HG02973 (cell line): ENCODE results near the gene PARP1.
A peak's percentile ranks its signal among the peaks of the same experiment; 100 is the strongest.

Experiments used
- ATAC-seq: cut with Tn5 transposase; IDR thresholded peaks from one replicate; pipeline ENCODE4 v1.9.1; 2021; ENCODE audit warnings: moderate library complexity; ENCODE audit not compliant: unreplicated experiment

PARP1 gene

DNA sequence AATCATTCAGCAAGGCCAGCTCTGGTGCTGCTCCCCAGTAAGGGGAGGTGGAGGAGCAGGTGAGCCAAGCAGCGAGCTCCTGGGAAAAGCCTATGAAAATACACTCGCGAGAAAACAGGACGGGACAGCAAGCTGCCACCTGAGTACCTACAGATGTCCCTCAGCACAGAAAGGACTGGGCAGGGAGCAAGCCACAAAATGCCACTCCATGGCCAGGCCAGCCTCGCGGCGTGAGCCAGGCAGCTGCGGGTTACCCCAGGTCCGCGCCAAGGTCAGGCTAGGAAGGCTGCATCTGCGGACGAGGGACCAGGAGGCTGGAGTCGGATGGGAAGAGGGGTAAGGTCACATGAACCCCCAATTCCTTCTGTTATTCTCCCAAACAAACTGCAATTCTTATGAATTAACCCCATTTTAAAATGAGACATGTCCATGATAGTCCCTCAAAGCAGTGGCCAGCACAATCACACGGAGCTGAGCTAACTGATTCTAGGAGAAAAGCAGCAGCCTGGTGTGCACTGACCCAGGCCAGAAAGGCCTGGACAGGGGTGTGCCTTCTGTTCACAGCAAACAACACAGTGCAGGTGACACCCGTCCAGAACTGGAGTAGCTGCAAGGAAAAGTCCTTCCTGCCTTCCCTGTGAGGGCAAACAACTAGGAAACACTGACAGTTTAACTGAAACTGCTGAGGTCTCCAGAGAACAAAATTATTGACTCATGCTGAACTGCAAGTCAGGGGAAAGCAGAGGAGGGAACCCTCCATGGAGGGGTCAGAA lies 26.5 kb downstream of the PARP1 start:
- no peak for ATAC-seq

DNA sequence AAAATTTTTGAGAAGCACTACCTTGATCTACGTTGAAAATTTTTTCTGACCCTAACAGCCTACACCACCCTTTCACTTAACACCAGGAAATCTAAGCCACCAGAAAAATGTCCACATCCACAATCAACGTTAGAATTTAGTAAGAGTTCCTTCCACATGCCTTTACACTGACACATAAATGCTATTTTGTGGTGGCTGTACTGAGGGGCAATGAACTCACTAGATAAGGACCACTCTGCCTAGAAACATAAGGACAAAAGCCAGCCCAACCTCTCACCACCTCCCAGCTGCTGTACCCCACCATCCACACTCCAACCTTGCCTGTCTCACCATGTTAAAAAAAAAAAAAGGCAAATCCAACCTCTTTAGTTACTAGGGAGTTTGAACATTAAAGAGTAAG lies 29.8 kb downstream of the PARP1 start:
- no peak for ATAC-seq

DNA sequence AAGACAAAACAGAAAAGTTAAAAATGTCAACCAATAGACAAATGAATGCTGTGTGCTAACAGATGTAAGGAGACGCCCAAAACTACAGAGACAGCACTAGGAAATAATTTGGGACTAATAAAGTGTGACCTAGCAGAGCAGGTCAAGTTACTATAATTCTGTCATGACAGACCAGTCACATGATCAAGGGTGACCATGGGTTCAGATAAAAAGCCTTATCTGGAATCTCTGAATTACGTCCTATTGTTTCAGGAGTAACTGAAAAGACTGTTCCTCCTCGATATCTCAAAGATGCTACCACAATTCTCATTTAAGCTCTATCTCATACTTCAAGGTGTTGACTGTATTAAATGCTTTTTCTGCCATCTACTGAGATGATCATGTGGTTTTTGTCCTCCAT lies 31.6 kb downstream of the PARP1 start:
- ATAC-seq: no peak

DNA sequence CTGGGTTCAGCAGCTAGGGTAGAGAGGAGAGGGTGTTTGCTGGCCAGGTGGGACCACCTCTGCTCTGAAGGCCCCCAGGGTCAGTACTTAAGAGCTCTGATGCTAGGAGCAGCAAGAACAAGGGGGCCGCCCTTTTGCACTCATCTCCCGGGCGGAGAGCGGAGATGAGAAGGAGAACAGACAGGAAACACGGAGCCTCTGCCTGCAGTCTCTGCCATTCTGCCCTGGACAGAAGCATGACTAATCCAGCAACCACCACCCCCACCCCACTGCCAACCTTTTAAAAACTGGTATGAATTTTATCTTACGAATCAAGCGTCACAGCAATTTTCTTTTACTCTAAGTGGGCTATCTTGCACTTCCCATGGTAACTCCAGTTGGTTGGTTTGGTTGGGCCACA lies 34.5 kb downstream of the PARP1 start:
- ATAC-seq: no peak

DNA sequence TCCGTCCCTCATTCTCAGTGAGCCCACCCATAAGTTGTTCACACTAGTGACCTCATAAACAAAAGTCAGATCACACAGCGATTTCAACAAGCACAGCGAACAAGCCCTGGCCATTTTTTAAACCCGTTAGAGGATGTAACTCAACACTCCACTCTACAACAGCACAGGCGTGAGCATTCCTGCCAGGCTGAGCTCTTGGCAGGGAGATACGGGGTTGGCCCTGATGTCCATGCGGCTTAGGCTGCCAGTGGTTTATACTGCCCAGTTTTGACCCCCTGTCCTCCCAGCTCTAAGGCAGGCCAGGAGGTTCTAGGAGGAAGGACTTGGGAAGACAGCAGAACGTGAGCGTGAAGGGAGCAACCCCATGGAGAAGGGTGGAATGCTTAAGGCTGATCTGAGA lies 35.0 kb downstream of the PARP1 start:
- no peak for ATAC-seq

DNA sequence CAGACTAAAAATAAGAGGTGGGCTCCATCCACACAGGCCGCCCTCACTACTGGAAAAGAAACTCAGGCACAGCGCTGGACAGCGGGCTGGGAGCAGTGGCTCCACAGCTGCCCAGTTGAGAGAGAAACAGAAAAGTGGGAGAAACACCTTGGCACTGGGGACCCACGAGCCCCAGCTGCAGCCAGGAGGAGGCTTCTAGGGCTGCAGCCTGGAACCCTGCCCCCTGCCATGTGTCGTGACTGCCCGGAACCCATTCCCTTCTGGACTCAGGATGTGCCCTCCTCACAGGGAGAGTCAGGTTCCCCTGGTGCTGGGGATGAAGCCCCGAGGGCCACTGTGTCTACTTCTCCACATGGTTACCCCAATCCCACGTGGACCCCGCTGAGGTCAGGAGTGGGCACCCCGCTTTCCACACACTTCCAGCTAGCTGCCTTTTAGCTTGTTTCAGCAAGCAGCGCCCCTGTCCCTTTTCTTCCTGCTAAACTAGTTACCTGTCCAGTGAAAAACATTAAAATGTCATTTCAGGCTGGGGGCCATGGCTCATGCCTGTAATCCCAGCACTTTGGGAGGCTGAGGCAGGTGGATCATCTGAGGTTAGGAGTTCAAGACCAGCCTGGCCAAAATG lies 35.9 kb downstream of the PARP1 start:
- ATAC-seq: no peak

DNA sequence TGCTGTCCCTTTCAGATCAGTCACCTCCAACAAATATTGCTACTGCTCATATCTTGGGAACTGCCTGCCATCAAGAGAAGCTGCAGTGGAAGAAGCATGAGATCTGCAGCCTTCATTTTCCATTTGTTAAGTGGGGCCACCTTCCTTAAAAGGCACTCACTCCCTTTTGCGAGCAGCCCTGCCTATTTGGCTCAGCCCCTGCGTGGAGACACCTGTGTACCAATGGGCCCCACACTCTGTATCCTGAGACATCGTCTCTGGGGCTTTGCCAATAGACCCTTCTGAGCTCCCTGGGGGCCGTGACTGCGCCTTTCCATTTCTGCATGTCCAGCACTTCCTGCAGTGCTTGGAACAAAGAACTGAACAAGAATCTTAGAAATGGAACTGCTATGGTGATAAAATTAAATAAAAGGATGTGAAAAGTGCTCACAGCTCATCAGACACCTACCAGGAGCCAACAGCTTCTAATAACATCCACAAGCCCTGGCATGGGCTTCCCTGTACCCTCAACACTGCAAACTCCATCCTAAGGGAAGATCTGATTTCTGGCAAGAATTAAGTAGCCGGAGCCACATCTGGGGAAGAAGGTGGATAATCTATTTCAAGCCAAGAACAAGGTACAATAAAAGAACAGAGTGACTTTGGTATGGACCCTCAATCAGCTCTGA lies 36.7 kb downstream of the PARP1 start:
- ATAC-seq: peak; percentile 8

DNA sequence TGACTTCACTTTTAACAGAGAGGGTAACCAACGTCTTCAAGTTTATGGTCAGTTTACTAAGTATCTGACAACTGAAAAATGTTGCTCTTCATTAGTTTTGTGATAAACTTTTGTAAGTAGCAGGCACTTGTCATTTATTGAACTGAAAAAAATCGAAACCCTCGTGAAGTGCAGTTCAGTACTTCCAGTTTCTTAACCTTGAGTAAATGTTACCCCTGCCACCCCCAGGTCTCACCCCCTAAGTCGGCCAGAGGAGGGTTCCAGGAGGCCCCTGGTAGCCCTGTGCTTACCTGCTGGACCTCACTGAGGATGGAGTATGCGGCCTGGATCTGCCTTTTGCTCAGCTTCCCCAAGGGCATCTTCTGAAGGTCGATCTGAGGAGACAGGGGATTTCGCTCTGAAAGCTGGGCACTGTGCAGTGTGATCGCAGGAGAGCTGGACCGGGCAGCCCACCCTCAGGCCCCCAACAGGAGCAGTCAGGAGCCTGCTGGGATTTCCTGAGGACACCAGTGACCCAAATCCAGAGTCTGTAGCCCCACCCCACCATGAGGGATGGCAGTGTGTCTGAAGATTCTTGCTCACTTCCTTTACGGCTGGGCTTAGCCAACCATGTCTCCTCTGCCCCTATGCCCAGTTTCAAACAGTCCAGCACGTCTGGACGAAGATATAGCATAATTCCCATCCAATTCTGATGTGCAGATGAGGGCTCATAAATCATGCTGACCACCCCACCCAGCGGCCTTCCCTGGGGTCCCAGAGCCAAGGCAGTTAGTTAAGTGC lies 37.6 kb downstream of the PARP1 start:
- peak; percentile 51 for ATAC-seq

DNA sequence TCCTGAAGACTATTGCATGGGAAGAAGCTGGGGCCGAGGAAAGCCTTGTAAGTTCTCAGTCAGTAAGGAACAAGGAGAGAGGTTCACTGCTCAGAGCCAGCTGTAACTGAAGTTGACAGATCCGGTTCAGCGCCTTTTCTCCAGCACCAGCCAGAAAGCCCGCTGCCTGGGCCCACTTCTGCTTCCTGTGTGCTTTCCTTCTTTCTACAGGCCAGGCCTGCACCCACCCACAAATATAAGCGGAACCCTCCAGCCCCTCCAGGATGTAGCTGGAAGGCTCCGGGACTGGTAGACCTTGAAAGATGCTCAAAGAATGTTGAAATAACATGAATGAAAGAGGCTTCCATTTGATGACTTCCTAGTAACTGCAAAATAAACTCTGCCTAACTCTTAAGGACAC lies 38.8 kb downstream of the PARP1 start:
- ATAC-seq: no peak

DNA sequence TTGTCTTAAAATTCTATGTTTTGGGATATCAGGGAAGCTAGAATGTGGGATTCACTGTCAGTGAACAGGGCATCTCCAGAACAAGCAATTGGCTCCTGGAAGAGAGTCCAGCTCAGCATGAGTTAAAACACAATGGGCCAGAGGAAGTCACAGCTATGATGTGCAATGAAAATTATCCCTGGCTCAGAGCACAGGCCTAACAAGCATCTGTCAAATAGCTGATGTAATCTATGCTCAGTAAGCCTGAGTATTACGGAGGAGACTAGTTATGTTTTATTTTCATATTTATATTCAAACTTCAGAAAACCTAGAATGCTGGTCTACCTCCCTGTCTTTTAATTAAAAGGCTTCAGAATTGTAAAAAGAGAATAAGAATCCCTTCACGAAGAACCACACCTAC lies 41.6 kb downstream of the PARP1 start:
- no peak for ATAC-seq

DNA sequence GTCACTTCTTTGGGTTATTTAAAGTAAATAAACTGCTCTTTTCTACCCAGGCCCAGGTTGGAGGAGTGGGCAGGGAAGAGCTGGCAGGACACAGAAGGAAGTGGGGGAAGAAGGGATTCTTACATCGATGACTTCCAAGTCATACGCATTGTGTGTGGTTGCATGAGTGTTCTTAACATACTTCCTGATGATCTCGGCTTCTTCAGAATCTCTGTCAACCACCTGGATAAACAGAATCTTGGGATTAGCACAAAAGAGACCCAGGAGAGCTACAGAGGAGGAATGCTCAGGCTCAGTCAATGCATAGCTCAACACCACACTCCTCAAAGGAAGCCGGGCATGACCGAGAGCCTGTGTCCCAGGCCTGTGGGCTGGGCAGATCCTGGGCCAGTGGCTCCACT lies 42.1 kb downstream of the PARP1 start:
- no peak for ATAC-seq

DNA sequence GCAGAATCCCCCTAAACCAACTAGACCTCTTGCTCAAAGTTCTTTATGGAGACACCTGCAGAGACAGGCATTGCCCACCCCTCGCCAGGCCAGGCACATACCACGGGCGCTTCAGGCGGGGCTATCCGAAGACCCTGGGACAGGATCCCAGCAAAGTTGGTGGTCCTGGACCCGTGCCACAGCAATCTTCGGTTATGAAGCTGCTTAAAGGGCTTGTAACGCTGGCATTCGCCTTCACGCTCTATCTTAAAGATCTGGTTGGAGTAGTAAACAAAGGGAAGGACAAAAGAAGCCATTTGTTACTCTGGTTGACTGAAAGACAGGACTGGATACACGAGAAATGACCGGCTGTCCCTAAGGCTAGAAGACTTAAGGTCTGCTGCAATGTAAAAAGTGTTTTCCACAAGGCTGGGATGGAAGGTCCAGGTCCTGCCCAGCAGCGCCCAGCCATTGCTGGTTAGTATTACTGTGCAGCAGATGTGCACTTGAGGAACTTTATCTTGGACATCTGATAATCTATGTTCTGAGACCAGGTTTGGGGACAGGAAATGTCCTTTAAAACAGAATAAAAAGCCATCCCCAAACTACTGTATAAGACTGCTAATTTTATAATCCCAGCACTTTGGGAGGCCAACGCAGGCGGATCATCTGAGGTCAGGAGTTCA lies 42.9 kb downstream of the PARP1 start:
- no peak for ATAC-seq

DNA sequence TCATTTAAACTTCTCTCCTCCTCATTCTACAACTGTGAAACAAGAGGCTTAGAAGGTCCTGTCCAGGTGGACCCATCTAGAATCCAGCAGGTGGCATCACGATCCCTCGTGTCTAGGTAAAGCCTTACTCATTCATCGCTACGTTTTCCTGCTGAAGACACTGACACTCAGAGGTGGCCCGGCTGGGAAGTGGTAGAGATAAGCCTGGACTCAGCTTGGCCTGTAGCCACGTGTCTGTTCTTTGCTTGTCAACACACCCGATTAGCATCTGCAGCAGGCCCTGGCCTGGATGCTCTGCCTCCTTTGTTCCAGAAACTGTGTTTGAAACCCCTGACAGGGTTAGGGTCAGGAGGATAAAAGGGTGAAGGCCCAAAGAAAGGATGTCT lies 43.4 kb downstream of the PARP1 start:
- no peak for ATAC-seq

DNA sequence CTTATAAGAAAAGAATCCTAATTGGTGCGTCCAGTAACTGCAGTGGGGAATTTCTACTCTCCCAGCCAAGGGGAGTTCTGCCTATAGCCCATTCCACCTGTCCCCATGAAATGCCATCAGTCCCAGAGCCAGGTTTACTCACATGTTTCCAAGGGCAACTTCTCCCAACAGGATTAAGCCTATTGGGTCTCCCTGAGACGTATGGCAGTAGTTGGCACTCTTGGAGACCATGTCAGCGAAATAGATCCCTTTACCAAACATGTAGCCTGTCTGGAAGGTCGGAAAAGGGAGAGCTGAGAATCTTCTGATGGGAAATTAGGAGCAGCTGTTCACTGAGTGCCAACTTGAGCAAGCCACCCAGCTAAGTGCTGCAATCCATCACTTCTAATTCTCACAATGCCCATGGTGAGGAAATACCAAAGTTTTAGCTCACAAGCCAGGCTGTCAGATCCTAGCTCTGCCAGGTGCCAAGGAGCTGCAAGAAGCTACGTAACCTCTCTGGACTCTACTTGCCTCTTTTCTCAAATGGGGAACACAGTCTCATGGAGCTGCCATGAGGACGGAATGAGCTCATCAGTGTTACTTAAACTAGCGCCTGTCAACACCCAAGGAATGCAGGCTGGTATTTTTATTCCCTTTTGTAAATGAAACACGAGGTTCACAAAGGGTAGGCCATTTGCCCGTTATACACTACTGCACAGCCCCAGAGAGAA lies 43.9 kb downstream of the PARP1 start:
- no peak for ATAC-seq

DNA sequence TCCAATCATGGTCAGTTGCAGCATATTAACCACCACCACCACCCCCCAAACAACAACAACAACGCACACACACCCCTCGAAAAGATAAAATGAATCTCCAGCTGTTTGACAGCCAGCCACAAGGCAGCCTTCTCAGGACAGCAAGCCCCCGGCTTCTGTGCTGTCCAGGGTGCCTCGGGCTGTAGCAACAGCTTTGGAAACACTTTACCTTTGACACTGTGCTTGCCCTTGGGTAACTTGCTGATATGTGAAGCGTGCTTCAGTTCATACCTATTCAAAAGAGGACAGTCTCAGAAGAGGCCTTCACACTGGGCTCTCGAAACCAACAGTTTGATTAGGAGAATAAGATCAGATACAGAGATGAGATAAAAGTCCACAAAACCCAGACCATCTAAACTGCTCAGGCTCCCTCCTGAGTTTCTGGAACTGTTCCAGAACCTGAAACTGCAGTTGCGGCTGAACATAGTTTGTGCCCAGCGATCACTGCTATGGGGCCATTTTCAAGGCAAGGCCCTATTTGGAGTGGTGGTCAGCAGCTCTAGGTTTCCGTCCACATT lies 44.9 kb downstream of the PARP1 start:
- ATAC-seq: no peak

DNA sequence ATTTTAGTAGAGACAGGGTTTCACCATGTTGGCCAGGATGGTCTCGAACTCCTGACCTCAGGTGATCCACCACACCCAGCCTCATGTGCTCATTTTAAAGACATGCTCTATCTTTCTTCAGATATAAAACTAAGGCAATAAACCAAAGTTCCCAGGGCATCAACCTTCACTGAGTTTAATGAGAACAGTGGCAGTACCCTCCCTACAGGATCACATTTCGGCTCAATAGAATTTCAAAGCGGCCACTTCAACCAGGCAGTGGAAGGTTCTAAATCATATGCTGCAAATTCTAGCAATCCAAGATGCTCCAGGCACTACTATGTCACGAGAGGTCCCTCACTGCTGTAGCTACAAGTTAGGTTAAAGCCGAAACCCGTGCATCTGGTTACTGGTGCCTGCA lies 45.5 kb downstream of the PARP1 start:
- no peak for ATAC-seq

DNA sequence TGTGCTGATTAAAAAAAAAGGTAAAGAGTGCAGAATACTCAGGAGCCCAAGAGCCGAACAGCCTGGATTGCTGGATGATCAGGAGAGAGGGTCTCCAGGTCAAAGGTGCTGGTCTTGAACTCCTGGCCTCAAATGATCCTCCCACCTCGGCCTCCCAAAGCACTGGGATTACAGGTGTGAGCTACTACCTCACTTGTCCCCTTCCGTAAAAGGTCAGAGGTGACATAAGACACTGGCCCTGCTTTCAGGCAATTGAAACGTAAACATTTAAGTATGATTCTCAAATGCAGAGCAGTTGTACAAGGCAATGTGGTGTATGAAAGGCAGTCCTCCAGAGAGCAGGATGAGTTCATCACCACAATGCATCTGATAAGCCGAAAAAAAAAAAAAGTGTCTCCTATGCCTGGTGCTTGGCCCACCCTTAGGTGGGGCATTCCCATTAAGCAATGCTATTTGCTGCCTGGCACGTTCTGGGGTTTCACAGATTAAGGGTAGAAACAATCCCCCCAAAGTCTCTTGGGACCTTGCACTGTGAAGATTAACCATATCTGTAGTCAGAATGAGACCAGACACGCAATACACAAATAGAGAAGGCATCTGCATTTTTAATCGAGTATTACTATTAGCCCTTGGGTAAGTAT lies 47.7 kb downstream of the PARP1 start:
- ATAC-seq: peak; percentile 58

DNA sequence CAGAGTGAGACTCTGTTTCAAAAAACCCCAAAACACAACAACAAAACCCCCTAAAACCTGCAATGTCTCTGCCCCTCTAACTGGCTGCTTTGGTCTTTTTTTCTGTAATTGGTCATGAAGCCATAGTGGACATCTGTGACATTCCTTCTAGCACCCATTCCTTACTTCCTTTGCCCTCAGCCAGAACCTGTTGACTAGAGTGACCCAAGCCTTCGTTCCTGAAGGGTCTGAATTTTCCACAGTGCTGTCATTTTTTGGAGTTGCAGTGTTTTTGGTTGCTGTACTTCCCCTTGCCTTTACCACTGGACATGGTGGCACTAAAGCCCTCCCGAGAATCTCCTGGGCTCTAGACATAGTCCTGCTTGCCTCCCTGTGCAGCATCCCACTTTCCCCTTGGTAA lies 50.5 kb downstream of the PARP1 start:
- ATAC-seq: no peak

DNA sequence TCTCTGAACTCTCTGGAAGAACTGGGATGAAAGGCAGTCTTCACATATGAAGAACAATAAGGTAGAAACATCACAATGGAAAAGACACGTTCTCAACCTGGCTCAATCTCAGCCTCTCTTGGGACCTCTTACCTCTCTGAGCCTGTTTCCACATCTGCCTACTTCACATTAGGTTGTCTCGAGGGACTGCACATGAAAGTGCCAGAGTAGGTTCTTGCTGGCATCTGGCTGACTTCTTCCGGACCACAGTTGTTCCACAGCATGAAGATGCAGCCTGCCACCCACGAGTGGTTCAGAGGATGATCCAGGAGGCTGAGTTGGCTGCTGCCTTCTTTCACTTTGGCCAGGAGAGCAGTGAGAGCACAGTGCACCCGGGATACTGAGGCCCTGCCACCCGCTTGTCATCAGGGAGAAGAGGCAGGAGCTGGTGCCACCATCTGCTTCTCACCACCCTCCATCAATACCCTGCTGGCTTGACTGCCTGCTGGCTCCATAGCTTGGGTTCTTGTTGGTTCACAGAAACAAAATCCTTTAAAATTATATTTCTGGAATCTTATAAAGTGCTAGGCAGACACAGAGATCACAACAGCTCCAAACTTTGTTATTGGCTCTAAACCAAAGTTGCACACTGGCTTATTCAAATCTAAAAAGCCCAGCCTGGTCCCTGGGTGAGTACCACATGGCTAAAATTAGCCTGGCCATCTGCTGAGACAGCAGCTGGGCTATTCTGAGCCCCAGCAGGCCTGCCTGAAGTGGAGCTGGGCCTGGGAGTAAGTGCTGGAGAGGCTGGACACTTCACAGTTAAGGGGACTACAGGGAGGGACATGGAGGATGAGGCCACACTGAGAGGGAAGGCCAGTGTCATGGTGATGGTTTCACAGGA lies 52.0 kb downstream of the PARP1 start:
- ATAC-seq: no peak
